Stimulated activated CD4-positive, alpha-beta T cell treated with anti-CD3 and anti-CD28 coated beads, TNF-alpha, amount 100 ng/mL, for 48 hours (primary cell): ENCODE measurements around the gene SAMD4B.

ENCODE experiments used
- DNase-seq, 3 donors: peaks; one replicate each; pipeline ENCODE4 v3.0.0-alpha.2; 2020; ENCODE audit warnings: low read depth in 3 of 3

The SAMD4B gene

GRCh38 chr19:39409208-39410016 lies 67.2 kb downstream of the SAMD4B start:
- DNase-seq, result peak; percentile 60 to 81 (median 71)

GRCh38 chr19:39410017-39410830 lies 68.0 kb downstream of the SAMD4B start:
- DNase-seq, result peak in 1 of 3 donors; percentile 36

GRCh38 chr19:39410831-39411080 lies 68.5 kb downstream of the SAMD4B start:
- DNase-seq, result no peak

- no peak for DNase-seq
These were observed 69.0 kb downstream of the SAMD4B start for GRCh38 chr19:39411081-39411831.

- DNase-seq, result peak; percentile 82 to 89 (median 85)
These were observed 69.5 kb downstream of the SAMD4B start for GRCh38 chr19:39411832-39412099.

GRCh38 chr19:39412100-39412866 lies 70.1 kb downstream of the SAMD4B start, which contains the start of gene PLEKHG2:
Gene PLEKHG2 (plus strand): TSS chr19:39412669. CDS start chr19:39414087, 1,418 bp downstream.
- peak; percentile 91 to 99 (median 96) for DNase-seq

- no peak for DNase-seq
These were observed 70.6 kb downstream of the SAMD4B start for GRCh38 chr19:39412867-39413271.

- no peak for DNase-seq
These were observed 71.2 kb downstream of the SAMD4B start for GRCh38 chr19:39413272-39413910.

GRCh38 chr19:39413911-39414608 lies 71.8 kb downstream of the SAMD4B start:
- no peak for DNase-seq

GRCh38 chr19:39415111-39416046 lies 73.2 kb downstream of the SAMD4B start:
- DNase-seq, result no peak

GRCh38 chr19:39416152-39417120 lies 74.2 kb downstream of the SAMD4B start:
- no peak for DNase-seq

- DNase-seq, result no peak
These were observed 75.4 kb downstream of the SAMD4B start for GRCh38 chr19:39417463-39418181.

- DNase-seq, result no peak
These were observed 76.8 kb downstream of the SAMD4B start for GRCh38 chr19:39419003-39419402.

- no peak for DNase-seq
These were observed 78.5 kb downstream of the SAMD4B start for GRCh38 chr19:39420769-39421168.

GRCh38 chr19:39422020-39422419 lies 79.8 kb downstream of the SAMD4B start:
- DNase-seq, result no peak

- DNase-seq, result no peak
These were observed 81.3 kb downstream of the SAMD4B start for GRCh38 chr19:39423258-39424086.

GRCh38 chr19:39424934-39425333 lies 82.7 kb downstream of the SAMD4B start:
- DNase-seq, result no peak
